ENCODE results near the gene SMIM44.
"Not testable (repeated sequence)": the region's sequence is repeated elsewhere in the genome, so short reads cannot be mapped to it uniquely, and the experiment has no call there.

Gene SMIM44

DNA sequence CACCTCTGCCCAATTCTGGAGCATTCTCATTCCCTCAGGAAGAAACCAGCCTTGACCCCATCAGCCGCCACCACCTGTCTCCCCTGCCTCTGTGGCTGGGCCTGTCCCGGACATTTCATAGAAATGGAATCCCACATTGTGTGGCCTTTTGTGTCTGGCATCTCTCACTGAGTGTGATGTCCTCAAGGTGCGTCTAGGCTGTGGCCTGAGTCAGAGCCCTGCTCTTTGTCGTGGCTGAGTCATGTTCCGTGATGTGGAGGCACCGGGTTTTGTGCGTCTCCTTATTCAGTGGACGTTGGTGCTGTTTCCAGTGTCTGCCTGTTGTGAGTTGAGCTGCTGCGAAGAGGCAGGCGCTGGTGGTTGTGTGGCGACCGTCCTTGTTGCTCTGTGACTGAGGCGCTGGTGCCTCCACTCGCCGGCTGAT lies 26.3 kb upstream of the SMIM44 start:
- POLR2A ChIA-PET = no interaction called here
- no peak for DNase-seq (ENCODE audit: low read depth, low spot score)
- H3K4me3 ChIP-seq (ENCODE audit: low read depth, low read length) = no peak overlapping the region
- TF ChIP-seq, protein P1, sequence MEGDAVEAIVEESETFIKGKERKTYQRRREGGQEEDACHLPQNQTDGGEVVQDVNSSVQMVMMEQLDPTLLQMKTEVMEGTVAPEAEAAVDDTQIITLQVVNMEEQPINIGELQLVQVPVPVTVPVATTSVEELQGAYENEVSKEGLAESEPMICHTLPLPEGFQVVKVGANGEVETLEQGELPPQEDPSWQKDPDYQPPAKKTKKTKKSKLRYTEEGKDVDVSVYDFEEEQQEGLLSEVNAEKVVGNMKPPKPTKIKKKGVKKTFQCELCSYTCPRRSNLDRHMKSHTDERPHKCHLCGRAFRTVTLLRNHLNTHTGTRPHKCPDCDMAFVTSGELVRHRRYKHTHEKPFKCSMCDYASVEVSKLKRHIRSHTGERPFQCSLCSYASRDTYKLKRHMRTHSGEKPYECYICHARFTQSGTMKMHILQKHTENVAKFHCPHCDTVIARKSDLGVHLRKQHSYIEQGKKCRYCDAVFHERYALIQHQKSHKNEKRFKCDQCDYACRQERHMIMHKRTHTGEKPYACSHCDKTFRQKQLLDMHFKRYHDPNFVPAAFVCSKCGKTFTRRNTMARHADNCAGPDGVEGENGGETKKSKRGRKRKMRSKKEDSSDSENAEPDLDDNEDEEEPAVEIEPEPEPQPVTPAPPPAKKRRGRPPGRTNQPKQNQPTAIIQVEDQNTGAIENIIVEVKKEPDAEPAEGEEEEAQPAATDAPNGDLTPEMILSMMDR (IDR thresholded peaks at IDR 0.05; ENCODE audit: insufficient read depth, low read length, missing control alignments) = no peak
- CTCF ChIA-PET = interaction anchor here (1.2 kb wide), 1 partner anchor 37 kb away, joined by 3 read pairs; no protein-coding TSS in a partner anchor

DNA sequence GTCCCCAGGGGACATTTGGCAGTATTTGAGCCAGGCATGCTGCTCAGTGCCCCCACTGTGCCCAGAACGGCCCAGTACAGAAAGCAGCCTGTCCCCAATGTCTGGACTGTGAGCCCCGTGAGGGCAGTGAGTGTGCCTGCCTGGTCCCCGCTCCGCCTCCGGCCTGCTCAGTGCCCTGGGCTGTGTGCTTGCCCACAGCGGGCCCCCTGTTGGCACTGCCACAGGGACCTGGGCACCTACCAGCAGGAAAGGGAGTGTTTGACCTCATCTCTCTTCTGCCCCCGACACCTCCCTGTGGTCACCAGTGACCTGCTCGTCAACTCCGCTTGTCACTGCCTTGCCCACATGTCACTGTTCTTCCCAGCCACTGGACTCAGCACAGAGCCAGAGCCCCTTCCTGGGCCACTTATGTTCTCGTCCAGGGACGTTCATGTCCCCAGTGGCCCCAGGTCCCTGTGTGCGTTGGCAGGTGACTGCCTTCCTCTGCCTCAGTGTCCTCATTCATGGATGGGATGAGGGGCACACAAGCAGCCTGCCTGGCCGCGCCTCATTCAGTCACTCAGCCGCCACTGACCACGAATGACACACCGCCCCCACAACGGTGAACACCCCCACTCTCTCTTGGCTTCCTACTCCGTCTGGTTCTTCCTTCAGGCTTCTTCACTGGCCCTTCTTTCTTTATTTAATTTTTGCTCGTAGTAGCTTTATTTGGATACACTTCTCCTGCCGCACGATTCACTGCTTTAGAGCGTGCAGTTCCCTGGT lies 25.7 kb upstream of the SMIM44 start:
- H3K4me3 ChIP-seq (ENCODE audit: low read depth, low read length) = no peak overlapping the region
- TF ChIP-seq, protein P1 (IDR thresholded peaks at IDR 0.05; ENCODE audit: insufficient read depth, low read length, missing control alignments) = no peak
- POLR2A ChIA-PET = no interaction called here
- CTCF ChIA-PET = interaction anchor here (1.2 kb wide), 1 partner anchor 37 kb away, joined by 3 read pairs; no protein-coding TSS in a partner anchor
- no peak for DNase-seq (ENCODE audit: low read depth, low spot score)

DNA sequence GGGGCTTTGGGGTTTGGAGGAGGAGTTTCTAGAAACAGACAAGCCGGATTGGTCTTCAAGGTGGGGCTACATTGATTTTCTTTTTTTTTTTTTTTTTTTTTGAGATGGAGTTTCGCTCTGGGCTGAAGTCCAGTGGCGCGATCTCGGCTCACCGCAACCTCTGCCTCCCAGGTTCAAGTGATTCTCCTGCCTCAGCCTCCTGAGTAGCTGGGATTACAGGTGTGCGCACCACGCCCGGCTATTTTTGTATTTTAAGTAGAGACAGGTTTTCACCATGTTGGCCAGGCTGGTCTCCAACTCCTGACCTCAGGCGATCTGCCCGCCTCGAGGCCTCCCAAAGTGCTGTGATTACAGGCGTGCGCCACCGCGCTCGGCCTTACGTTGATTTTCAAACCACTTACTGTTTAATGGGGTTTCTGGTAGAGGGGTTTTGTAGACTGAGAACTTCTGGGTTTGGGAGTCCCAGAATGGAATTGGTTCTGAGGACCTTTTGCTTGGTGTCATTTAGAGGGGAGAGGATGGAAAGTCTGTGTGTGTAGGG lies 24.9 kb upstream of the SMIM44 start:
- CTCF ChIA-PET; DNase-seq (ENCODE audit: low read depth, low spot score); POLR2A ChIA-PET: not testable (repeated sequence)
- H3K4me3 ChIP-seq (ENCODE audit: low read depth, low read length) = peak overlapping the region; percentile 82

DNA sequence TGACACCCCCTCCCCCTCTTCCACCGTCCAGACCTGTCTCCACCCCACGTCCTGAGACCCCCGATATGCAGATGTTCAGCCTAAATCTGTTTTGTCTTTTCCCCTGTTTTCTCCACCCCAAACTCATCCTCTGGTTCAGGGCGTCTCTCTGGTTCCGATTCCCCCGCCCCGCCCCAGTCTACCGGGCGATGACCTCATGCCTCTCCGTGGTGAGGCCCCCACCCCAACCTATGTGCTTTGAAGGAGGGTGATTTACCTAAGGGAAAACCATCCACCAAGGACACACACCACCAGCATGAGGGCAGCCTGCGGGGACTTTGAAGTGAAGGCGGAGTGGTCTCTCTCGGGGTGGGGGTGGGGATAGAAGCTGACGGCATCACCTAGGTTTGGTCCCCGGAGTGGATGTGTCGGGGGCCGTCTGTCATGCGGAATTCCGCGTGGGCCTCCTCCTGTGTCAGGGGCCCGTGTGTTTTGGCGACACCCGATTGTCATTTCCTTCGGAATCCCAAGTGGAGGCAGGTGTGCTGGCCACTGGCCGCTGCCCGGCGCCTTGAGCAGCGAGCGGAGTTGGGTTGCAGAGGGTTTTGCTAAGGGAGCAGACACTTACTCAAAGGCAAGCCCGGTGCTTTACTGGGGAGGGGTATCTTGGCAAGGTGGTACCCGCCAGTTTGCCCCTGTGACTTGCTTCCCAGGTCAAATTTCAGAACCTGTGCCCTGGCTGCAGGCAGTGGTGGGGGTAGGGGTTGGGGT lies 24.3 kb upstream of the SMIM44 start:
- POLR2A ChIA-PET = no interaction called here
- TF ChIP-seq, protein P1 (IDR thresholded peaks at IDR 0.05; ENCODE audit: insufficient read depth, low read length, missing control alignments) = no peak

GRCh38 chr19:3506384-3507340 lies 23.4 kb upstream of the SMIM44 start:
- ChIA-PET CTCF (interaction anchor here (0.8 to 0.9 kb wide), 2 partner anchors 77 to 112 kb away, joined by 3 read pairs; no protein-coding TSS in a partner anchor), POLR2A (no interaction called here)
- DNase-seq (ENCODE audit: low read depth, low spot score) = no peak

More for the DNA sequence above, 24.3 kb upstream of the SMIM44 start:
- DNase-seq (ENCODE audit: low read depth, low spot score) = no peak
- peak overlapping the region; percentile 82 for H3K4me3 ChIP-seq (ENCODE audit: low read depth, low read length)
- CTCF ChIA-PET = no interaction called here

More at GRCh38 chr19:3506384-3507340, 23.4 kb upstream of the SMIM44 start:
- TF ChIP-seq, protein P1 (IDR thresholded peaks at IDR 0.05; ENCODE audit: insufficient read depth, low read length, missing control alignments) = no peak
- peak overlapping the region; percentile 82 for H3K4me3 ChIP-seq (ENCODE audit: low read depth, low read length)

All from AG04449 (cell line).